HEK293T (cell line): ENCODE measurements around the gene TSGA10.
"Not testable (repeated sequence)": the region's sequence is repeated elsewhere in the genome, so short reads cannot be mapped to it uniquely, and the experiment has no call there.

Experiments
- ARNT ChIP-seq: fragments of 450-650 bp; IDR thresholded peaks from 2 replicates; pipeline ENCODE4 v1.6.1; 2017; ENCODE audit warnings: mild to moderate bottlenecking
- BHLHE40 ChIP-seq: fragments of 450-650 bp; IDR thresholded peaks from 2 replicates; pipeline ENCODE4 v1.6.1; 2016; ENCODE audit warnings: mild to moderate bottlenecking, moderate library complexity, borderline replicate concordance
- CTBP1 ChIP-seq: fragments of 450-650 bp; IDR thresholded peaks from 2 replicates; pipeline ENCODE4 v1.6.1; 2016; ENCODE audit warnings: borderline replicate concordance
- ELF4 ChIP-seq: fragments of 450-650 bp; IDR thresholded peaks from 2 replicates; pipeline ENCODE4 v1.6.1; 2017; ENCODE audit warnings: antibody characterized with exemption
- FOXA1 ChIP-seq: fragments of 450-650 bp; IDR thresholded peaks from 2 replicates; pipeline ENCODE4 v1.6.1; 2016; ENCODE audit warnings: mild to moderate bottlenecking
- FOXK2 ChIP-seq: fragments of 450-650 bp; IDR thresholded peaks from 2 replicates; pipeline ENCODE4 v1.6.1; 2016; ENCODE audit warnings: mild to moderate bottlenecking
- FOXM1 ChIP-seq: fragments of 450-650 bp; IDR thresholded peaks from 2 replicates; pipeline ENCODE4 v1.6.1; 2017; ENCODE audit warnings: mild to moderate bottlenecking, borderline replicate concordance
- L3MBTL2 ChIP-seq: fragments of 450-650 bp; conservative IDR thresholded peaks from 2 replicates; pipeline ENCODE4 v1.6.1; 2016; ENCODE audit warnings: mild to moderate bottlenecking
- LEF1 ChIP-seq: fragments of 450-650 bp; IDR thresholded peaks from 2 replicates; pipeline ENCODE4 v1.6.1; 2017; ENCODE audit warnings: mild to moderate bottlenecking, borderline replicate concordance
- PKNOX1 ChIP-seq: fragments of 450-650 bp; IDR thresholded peaks from 2 replicates; pipeline ENCODE4 v1.6.1; 2016
- SP1 ChIP-seq: fragments of 450-650 bp; IDR thresholded peaks from 2 replicates; pipeline ENCODE4 v1.6.1; 2017
- SUZ12 ChIP-seq: fragments of 450-650 bp; IDR thresholded peaks from 2 replicates; pipeline ENCODE4 v1.6.1; 2016; ENCODE audit warnings: mild to moderate bottlenecking
- ZNF384 ChIP-seq: fragments of 450-650 bp; IDR thresholded peaks from 2 replicates; pipeline ENCODE4 v1.6.1; 2016

- TF ChIP-seq BHLHE40, ZNF384, FOXA1, SP1, CTBP1, ELF4, SUZ12, FOXK2, FOXM1, L3MBTL2, PKNOX1, ARNT, LEF1: not testable (repeated sequence)
Measured at GRCh38 chr2:99040736-99041300, 113.9 kb downstream of the TSGA10 start.
